Measurements from ENCODE around the gene CCL11. TPM values are rescaled to one million over a fixed set of nuclear protein-coding genes. Genes with fewer than 3 reads are reported as not detected.

Gene CCL11
- total RNA-seq, 1 experiment from 2014 or later, result not detected

DNA sequence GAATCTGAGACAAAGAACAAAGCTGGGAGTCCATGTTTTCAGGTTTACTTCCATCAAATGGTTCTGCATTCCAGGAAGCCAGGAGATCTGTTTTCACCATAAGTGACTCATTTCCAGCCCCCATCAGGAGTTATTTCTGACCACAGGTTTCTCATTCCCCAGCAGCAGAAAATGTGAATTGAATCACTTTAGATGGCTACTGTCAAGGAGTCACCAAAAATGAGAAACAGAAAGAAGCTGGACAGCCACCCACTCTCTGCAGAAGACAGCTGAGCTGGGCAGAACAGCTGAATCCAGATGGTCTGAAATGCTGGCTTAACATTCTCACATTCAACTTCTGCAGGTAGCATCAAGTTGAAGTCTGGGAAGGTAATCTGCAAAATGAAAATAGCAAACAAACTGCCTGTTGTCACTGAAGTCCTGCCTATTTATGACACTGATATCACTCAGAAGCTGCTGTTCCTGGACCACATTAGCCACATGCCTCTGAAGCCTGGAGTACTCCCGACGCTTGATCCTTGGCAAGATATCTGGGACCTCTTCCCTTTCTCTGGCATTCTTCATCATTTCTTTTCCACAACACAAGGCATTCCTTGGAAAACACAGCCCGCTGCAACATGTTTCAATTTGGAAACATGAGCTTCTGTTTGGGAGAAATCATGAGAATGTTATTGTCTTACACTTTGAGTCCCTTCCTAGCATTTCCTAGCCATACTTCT, 15.3 kb downstream of the CCL11 start:
- no peak overlapping the region for H3K27ac Mint-ChIP-seq

DNA sequence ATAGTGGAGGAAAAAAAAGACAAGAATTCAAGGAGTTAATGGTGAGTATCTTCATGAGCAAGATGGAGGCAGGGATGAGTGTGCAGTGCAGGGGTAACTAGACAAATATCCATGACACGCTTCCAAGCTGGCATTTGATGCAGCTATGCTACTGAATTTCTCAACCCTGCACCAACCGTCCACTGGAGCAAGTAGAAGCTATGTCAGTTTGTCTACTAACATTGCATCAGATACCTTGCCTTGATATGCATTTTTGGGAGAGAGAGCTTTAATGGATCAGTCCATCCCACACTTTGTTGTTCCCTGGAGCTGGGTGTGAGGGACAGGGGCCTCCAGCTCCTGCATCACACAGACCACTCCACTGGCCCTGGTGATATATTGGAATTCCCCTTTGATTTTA, 16.4 kb downstream of the CCL11 start:
- DNase-seq (ENCODE audit: low spot score) (no peak), ATAC-seq (no peak)
- Mint-ChIP-seq H3K4me3 (no peak overlapping the region), H3K36me3 (no peaks in the 10 kb centered on the region), H3K9me3 (no peaks in the 10 kb centered on the region), H3K27ac (no peak overlapping the region), H3K4me1 (peaks cover 18% of the 10 kb centered on the region), H3K27me3 (ENCODE audit: low read depth) (peaks cover 15% of the 10 kb centered on the region)
- TF ChIP-seq TEAD1 (CRISPR knock-in tag; IDR thresholded peaks at IDR 0.05), result no peak
- TF ChIP-seq, protein P1, sequence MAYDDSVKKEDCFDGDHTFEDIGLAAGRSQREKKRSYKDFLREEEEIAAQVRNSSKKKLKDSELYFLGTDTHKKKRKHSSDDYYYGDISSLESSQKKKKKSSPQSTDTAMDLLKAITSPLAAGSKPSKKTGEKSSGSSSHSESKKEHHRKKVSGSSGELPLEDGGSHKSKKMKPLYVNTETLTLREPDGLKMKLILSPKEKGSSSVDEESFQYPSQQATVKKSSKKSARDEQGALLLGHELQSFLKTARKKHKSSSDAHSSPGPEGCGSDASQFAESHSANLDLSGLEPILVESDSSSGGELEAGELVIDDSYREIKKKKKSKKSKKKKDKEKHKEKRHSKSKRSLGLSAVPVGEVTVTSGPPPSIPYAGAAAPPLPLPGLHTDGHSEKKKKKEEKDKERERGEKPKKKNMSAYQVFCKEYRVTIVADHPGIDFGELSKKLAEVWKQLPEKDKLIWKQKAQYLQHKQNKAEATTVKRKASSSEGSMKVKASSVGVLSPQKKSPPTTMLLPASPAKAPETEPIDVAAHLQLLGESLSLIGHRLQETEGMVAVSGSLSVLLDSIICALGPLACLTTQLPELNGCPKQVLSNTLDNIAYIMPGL (CRISPR knock-in tag; IDR thresholded peaks at IDR 0.05), result no peak
- TF ChIP-seq, protein P2, sequence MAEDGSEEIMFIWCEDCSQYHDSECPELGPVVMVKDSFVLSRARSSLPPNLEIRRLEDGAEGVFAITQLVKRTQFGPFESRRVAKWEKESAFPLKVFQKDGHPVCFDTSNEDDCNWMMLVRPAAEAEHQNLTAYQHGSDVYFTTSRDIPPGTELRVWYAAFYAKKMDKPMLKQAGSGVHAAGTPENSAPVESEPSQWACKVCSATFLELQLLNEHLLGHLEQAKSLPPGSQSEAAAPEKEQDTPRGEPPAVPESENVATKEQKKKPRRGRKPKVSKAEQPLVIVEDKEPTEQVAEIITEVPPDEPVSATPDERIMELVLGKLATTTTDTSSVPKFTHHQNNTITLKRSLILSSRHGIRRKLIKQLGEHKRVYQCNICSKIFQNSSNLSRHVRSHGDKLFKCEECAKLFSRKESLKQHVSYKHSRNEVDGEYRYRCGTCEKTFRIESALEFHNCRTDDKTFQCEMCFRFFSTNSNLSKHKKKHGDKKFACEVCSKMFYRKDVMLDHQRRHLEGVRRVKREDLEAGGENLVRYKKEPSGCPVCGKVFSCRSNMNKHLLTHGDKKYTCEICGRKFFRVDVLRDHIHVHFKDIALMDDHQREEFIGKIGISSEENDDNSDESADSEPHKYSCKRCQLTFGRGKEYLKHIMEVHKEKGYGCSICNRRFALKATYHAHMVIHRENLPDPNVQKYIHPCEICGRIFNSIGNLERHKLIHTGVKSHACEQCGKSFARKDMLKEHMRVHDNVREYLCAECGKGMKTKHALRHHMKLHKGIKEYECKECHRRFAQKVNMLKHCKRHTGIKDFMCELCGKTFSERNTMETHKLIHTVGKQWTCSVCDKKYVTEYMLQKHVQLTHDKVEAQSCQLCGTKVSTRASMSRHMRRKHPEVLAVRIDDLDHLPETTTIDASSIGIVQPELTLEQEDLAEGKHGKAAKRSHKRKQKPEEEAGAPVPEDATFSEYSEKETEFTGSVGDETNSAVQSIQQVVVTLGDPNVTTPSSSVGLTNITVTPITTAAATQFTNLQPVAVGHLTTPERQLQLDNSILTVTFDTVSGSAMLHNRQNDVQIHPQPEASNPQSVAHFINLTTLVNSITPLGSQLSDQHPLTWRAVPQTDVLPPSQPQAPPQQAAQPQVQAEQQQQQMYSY (CRISPR knock-in tag; IDR thresholded peaks at IDR 0.05), result no peak
- no peak for TF ChIP-seq ATF1 (CRISPR knock-in tag; IDR thresholded peaks at IDR 0.05)
- no peak for TF ChIP-seq NFE2L1 (CRISPR knock-in tag; IDR thresholded peaks at IDR 0.05)
- no peak for TF ChIP-seq GABPB1 (CRISPR knock-in tag; IDR thresholded peaks at IDR 0.05)
- TF ChIP-seq, protein P3, sequence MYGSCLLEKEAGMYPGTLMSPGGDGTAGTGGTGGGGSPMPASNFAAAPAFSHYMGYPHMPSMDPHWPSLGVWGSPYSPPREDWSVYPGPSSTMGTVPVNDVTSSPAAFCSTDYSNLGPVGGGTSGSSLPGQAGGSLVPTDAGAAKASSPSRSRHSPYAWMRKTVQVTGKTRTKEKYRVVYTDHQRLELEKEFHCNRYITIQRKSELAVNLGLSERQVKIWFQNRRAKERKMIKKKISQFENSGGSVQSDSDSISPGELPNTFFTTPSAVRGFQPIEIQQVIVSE (CRISPR knock-in tag; IDR thresholded peaks at IDR 0.05; ENCODE audit: borderline replicate concordance), result no peak
- ChIA-PET CTCF (interaction anchor here (2.2 to 12.7 kb wide), 3 partner anchors 59 to 130 kb away, joined by 8 to 166 read pairs (median 17); partner anchors contain the start of gene CCL1), POLR2A (no interaction called here)

More for the DNA sequence above, 15.3 kb downstream of the CCL11 start:
- Mint-ChIP-seq H3K4me3 (no peak overlapping the region), H3K27me3 (ENCODE audit: low read depth) (peaks cover 15% of the 10 kb centered on the region), H3K9me3 (no peaks in the 10 kb centered on the region), H3K4me1 (peaks cover 13% of the 10 kb centered on the region), H3K36me3 (no peaks in the 10 kb centered on the region)
- DNase-seq (ENCODE audit: low spot score), result no peak
- CTCF ChIA-PET, result interaction anchor here (0.6 to 12.7 kb wide), 3 partner anchors 55 to 100 kb away, joined by 3 to 166 read pairs (median 8); partner anchors contain the start of gene CCL1
- TF ChIP-seq, protein P4, sequence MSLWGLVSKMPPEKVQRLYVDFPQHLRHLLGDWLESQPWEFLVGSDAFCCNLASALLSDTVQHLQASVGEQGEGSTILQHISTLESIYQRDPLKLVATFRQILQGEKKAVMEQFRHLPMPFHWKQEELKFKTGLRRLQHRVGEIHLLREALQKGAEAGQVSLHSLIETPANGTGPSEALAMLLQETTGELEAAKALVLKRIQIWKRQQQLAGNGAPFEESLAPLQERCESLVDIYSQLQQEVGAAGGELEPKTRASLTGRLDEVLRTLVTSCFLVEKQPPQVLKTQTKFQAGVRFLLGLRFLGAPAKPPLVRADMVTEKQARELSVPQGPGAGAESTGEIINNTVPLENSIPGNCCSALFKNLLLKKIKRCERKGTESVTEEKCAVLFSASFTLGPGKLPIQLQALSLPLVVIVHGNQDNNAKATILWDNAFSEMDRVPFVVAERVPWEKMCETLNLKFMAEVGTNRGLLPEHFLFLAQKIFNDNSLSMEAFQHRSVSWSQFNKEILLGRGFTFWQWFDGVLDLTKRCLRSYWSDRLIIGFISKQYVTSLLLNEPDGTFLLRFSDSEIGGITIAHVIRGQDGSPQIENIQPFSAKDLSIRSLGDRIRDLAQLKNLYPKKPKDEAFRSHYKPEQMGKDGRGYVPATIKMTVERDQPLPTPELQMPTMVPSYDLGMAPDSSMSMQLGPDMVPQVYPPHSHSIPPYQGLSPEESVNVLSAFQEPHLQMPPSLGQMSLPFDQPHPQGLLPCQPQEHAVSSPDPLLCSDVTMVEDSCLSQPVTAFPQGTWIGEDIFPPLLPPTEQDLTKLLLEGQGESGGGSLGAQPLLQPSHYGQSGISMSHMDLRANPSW (CRISPR knock-in tag; conservative IDR thresholded peaks at IDR 0.05; ENCODE audit: low read depth), result no peak
- TF ChIP-seq, protein P5, sequence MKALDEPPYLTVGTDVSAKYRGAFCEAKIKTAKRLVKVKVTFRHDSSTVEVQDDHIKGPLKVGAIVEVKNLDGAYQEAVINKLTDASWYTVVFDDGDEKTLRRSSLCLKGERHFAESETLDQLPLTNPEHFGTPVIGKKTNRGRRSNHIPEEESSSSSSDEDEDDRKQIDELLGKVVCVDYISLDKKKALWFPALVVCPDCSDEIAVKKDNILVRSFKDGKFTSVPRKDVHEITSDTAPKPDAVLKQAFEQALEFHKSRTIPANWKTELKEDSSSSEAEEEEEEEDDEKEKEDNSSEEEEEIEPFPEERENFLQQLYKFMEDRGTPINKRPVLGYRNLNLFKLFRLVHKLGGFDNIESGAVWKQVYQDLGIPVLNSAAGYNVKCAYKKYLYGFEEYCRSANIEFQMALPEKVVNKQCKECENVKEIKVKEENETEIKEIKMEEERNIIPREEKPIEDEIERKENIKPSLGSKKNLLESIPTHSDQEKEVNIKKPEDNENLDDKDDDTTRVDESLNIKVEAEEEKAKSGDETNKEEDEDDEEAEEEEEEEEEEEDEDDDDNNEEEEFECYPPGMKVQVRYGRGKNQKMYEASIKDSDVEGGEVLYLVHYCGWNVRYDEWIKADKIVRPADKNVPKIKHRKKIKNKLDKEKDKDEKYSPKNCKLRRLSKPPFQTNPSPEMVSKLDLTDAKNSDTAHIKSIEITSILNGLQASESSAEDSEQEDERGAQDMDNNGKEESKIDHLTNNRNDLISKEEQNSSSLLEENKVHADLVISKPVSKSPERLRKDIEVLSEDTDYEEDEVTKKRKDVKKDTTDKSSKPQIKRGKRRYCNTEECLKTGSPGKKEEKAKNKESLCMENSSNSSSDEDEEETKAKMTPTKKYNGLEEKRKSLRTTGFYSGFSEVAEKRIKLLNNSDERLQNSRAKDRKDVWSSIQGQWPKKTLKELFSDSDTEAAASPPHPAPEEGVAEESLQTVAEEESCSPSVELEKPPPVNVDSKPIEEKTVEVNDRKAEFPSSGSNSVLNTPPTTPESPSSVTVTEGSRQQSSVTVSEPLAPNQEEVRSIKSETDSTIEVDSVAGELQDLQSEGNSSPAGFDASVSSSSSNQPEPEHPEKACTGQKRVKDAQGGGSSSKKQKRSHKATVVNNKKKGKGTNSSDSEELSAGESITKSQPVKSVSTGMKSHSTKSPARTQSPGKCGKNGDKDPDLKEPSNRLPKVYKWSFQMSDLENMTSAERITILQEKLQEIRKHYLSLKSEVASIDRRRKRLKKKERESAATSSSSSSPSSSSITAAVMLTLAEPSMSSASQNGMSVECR (CRISPR knock-in tag; IDR thresholded peaks at IDR 0.05; ENCODE audit: borderline replicate concordance), result no peak
- no peak for TF ChIP-seq TCF7 (CRISPR knock-in tag; IDR thresholded peaks at IDR 0.05; ENCODE audit: low read depth)
- no peak for TF ChIP-seq JAZF1 (CRISPR knock-in tag; IDR thresholded peaks at IDR 0.05)
- TF ChIP-seq ZNF263 (CRISPR knock-in tag; IDR thresholded peaks at IDR 0.05; ENCODE audit: low read depth), result no peak
- no peak for TF ChIP-seq ZBTB21 (CRISPR knock-in tag; IDR thresholded peaks at IDR 0.05; ENCODE audit: borderline replicate concordance)
- no peak for TF ChIP-seq TP53 (CRISPR knock-in tag; IDR thresholded peaks at IDR 0.05)
- no peak for TF ChIP-seq RORB (CRISPR knock-in tag; IDR thresholded peaks at IDR 0.05)
- TF ChIP-seq, protein P6, sequence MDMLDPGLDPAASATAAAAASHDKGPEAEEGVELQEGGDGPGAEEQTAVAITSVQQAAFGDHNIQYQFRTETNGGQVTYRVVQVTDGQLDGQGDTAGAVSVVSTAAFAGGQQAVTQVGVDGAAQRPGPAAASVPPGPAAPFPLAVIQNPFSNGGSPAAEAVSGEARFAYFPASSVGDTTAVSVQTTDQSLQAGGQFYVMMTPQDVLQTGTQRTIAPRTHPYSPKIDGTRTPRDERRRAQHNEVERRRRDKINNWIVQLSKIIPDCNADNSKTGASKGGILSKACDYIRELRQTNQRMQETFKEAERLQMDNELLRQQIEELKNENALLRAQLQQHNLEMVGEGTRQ (CRISPR knock-in tag; IDR thresholded peaks at IDR 0.05), result no peak
- TF ChIP-seq ELF4 (CRISPR knock-in tag; IDR thresholded peaks at IDR 0.05; ENCODE audit: low read depth), result no peak
- no peak for ATAC-seq
- POLR2A ChIA-PET, result no interaction called here

All from WTC11 (cell line).